ENCODE results near the gene CAPG.
A peak's percentile ranks its signal among the peaks of the same experiment; 100 is the strongest.
"Not testable (repeated sequence)": the region's sequence is repeated elsewhere in the genome, so short reads cannot be mapped to it uniquely, and the experiment has no call there.

The CAPG gene

DNA sequence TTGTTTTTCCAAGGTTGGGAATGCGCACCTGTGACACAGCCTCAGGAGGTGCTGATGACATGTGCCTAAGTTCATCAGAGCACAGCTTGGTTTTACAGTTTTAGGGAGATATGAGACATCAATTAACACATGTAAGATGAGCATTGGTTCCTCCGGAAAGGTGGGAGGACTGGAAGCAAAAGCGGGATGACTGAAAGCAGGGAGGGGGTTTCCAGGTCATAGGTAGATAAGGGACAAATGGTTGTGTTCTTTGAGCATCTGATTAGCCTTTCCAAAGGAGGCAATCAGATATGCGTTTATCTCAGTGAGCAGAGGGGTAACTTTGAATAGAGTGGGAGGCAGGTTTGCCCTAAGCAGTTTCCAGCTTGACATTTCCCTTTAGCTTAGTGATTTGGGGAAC lies 26.3 kb downstream of the CAPG start:
- no peak for DNase-seq
- intact Hi-C loops (cut with DNase I): no loop called here

DNA sequence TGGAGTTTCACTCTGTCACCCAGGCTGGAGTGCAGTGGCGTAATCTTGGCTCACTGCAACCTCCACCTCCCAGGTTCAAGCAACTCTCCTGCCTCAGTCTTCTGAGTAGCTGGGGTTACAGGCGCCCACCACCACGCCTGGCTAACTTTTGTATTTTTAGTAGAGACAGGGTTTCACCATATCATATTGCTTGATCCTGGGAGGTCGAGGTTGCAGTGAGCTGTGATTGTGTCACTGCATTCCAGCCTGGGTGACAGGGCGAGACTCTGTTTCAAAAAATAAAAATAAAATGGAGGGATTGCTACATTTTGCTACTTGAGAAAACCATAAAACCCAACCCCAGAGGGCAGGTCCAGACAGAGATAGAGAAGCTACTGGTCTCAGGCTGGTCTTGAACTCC lies 27.0 kb downstream of the CAPG start:
- DNase-seq; intact Hi-C loops (cut with DNase I): not testable (repeated sequence)

GRCh38 chr2:85380048-85380447 lies 30.1 kb downstream of the CAPG start:
- intact Hi-C loops (cut with DNase I): no loop called here
- no peak for DNase-seq

DNA sequence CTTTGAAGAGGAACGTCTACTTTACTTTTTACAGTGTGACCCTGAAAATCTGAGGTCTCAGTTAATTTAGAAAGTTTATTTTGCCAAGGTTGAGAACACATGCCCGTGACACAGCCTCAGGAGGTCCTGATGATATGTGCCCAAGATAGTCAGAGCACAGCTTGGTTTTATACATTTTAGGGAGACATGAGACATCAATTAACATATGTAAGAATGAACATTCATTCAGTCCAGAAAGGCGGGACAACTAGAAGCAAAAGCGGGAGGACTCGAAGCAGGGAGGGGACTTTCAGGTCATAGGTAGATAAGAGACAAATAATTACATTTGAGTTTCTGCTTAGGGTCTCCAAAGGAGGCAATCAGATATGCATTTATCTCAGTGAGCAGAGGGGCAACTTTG lies 31.9 kb downstream of the CAPG start:
- DNase-seq: no peak
- intact Hi-C loops (cut with DNase I): no loop called here

DNA sequence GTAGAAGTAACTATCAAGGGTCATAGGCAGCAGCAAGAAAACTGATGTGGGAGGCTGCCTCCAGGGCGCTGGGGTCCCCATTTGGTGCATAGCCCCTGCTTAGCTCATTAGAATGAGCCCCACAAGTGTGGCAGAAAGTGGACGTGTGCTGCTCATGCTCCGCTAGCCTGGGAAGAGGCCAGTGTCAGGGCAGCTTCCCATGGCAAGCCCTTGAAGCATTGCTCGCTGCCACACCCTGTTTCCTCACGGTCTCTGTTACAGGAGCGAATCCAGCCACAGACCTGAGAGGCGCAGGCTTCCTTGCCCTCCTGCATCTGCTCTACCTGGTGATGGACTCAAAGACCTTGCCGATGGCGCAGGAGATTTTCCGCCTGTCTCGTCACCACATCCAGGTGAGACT lies 33.1 kb downstream of the CAPG start:
- intact Hi-C loops (cut with DNase I): no loop called here
- DNase-seq: peak in 2 of 42 donors; percentile 4 to 25

DNA sequence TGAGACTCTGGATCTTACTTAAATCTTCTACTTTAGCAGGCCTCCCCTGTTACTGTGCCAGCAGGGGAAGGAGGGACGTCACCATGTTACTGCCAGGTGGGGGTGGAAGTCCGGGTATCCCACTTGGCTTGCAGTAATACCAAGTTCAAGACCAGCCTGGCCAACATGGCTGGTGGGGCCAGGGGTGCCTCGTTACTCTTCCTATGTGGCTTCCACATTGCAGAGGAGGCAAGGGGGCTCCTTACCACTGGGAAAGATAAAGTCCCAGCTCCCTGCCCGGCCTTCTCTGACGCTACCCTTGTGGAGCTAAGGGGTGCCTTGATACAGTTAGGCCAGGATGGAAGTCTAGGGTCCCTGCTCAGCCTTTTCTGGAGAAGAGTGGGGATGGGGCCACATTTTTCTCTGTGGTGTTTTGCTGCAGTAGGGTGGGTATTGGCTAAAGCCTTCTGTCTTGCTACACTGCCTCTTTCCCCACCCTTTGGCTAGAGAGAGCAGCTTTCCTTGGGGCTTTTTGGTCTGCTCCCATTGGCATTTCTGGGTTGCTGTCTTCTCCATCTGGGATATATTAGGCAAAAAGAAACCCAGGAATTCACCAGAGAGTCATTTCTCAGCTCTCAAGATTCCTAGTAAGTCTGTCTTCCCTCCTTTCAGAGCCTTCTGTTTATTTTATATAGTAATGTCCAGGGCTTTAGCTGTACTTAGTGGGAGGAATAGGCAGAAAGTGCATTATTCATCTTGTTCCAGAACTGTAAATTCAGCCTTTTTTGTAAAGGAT lies 33.7 kb downstream of the CAPG start:
- peak in 1 of 42 donors; percentile 34 for DNase-seq
- intact Hi-C loops (cut with DNase I): no loop called here

DNA sequence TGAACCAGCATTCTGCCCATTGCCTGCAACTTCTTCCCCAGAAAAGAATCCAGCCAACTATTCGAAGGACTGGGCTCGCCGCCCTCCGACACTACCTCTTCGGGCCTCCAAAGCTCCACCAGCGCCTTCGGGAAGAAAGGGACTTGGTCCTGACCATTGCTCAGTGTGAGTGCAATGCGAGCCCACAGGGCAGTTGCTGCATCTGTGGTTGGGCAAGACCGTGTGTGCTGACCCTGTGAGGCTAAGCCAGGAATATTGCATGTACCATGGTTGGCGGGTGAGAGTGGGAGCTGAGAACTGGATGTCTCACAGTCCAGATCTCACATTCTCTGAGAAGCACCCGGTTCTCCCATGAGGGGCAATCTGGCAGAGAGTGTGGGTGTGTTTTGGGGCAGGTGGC lies 39.1 kb downstream of the CAPG start:
- intact Hi-C loops (cut with DNase I): no loop called here
- DNase-seq: peak in 1 of 42 donors; percentile 7

GRCh38 chr2:85369500-85369899 lies 40.7 kb downstream of the CAPG start:
- DNase-seq: no peak
- intact Hi-C loops (cut with DNase I): no loop called here

DNA sequence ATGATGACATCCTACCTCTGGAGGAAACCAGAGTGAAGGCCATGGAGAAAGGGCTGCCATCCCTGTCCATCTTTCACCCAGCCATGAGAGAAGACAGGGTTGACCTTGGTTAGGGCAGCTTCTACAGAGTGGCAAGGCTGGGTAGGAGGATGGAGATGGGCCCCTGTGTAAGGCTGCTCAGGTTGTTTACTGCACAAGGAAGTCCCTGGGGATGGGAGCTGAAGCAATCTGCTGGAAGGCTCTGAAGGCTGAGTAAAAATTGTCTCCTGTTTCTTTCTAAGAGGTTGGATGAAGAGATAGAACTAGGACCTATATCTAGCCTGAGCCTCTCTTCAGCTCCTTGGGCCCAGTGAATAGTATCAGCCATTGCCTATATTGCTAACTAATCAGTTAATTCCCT lies 41.2 kb downstream of the CAPG start:
- intact Hi-C loops (cut with DNase I): no loop called here
- DNase-seq: no peak

DNA sequence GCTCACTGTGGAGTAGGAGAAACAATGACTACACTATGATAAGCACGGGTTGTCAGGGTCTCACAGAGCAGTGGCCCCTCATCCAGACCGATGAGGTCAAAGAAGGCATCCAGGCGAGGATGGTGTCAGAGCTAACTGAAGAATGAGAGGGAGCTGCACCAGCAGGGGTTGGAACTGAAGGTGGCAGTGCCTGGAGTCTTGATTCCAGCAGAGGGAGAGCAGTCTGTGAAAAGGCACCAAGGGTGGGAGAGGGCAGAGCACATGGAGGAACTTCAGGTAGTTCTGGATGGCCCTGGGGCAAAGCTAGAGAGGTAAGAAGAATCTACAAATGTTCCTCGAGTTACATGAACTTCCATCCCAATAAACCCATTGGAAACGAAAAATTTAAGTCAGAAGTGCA lies 43.0 kb downstream of the CAPG start:
- intact Hi-C loops (cut with DNase I): no loop called here
- DNase-seq: no peak

DNA sequence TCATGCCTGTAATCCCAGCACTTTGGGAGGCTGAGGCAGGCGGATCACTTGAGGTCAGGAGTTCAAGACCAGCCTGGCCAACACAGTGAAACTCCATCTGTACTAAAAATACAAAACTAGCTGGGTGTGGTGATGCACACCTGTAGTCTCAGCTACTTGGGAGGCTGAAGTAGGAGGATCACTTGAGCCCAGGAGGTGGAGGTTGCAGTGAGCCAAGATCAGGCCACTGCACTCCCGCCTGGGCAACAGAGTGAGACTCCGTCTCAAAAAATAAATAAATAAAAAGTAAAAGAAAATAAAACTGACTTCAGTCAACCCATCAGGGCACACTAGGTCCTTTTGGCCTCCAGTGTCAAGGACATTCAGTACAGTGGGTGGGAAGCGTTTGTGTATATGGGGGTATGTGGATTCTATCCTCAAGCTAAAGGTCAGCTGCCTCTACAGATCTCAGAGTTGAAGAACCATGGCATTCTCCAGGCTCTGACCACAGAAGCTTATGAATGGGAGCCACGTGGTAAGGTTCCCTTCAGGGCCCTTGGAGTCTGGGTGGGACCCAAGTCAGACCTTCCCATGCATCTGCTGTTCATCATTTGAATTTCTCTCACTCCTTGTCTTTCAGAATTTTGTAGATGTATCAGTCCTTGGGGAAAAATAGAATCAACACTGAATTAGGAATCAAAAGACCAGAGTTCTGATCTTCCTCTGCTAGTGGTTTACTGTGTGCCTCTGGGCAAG lies 47.3 kb downstream of the CAPG start:
- DNase-seq: peak in 1 of 42 donors; percentile 0
- intact Hi-C loops (cut with DNase I): not testable (repeated sequence)

DNA sequence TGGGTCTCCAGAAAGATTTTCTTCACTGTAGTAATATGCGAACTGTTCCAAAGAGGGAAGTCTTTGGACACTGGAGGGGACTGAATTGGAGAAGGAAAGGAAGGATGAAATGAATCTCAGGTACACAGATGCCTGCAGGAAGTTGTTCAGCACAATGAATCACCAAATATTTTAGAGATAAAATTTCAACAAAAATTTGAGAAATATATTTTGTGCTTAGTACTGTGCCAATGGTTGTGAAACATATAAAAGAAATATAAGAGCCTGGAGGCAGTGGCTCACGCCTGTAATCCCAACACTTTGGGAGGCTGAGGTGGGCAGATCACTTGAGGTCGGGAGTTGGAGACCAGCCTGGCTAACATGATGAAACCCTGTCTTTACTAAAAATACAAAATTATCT lies 52.4 kb downstream of the CAPG start:
- no peak for DNase-seq
- intact Hi-C loops (cut with DNase I): no loop called here

GRCh38 chr2:85356186-85356585 lies 54.0 kb downstream of the CAPG start:
- intact Hi-C loops (cut with DNase I): no loop called here
- DNase-seq: peak in 1 of 42 donors; percentile 0

DNA sequence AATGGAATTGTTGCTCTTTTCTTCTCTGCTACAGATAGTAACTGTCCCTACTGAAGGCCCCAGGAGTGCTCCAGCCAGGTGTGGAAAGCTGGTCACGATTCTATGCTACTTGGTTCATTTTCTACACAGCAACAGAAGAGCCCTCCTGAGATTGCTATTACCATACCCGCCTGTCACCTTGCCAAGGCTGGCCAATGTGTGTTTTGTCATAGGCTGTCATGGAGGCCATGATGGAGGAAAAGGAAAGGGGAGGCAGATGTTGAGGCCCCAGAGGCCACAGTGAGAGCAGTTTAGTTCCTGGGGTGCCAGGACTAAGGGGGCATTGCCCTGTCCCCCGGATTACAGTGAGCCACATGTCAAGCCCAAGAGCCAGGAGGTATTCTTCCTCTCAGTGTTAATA lies 54.6 kb downstream of the CAPG start:
- peak in 1 of 42 donors; percentile 13 for DNase-seq
- intact Hi-C loops (cut with DNase I): loop anchor here (2.0 kb wide), 1 partner anchor 63 kb away; the partner anchor contains the start of gene SH2D6

GRCh38 chr2:85355073-85355410 lies 55.1 kb downstream of the CAPG start:
- peak in 1 of 42 donors; percentile 21 for DNase-seq
- intact Hi-C loops (cut with DNase I): loop anchor here (2.0 kb wide), 1 partner anchor 64 kb away; the partner anchor contains the start of gene SH2D6

DNA sequence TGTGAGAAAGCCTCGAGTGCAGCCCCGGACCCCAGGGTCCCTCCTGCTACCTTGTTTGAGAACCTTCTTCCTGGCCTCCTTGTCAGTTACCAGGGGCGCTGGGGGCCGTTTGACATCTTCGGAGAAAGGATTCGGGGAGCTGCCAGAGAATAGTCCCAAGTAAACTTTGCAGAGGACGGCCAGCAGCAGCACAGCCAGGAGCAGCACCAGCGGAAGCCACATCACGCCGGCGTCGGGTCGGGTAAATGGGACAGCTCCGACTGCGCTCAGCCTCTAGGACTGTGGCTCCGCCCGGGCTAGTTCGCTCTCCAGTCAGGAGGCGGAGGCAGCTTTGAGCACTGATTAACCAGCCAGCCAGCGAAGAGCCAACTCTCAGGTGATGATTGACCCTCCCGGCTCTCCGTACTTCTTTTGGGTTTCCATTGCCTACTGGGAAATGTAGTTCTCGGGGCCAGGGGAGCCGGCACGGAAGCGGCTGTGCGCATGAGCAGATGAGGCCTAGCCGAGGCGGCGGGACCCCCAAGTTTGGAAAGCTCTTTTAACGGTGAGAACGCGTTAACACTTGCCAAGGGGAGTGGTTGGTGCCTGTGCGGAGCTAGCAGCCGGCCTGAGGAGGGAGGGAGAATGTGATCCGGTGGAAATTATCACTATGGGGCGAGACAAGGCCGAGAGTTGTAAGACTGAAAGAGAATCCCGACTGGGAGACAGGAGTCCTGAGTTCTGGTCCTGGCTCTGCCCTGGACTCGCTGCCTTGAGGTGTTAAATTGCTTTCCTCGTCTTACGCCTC lies 55.7 kb downstream of the CAPG start, which contains the start of the genes ELMOD3 and RETSAT:
ELMOD3 (plus strand) TSS at position 484 of the 787 bp plus-strand sequence. CDS start 2,430 bp downstream, outside the sequence.
RETSAT (minus strand) TSS at position 243 of the 787 bp plus-strand sequence; CDS start at position 222, 21 bp downstream.
- peak; percentile 91 to 99 (median 96) for DNase-seq
- intact Hi-C loops (cut with DNase I): loop anchor here (1.0 to 2.0 kb wide), 2 partner anchors 26 to 64 kb away; partner anchors contain the start of gene SH2D6

- intact Hi-C loops (cut with DNase I): loop anchor here (1.0 to 2.0 kb wide), 2 partner anchors 26 to 65 kb away; partner anchors contain the start of gene SH2D6
- peak in 17 of 42 donors; percentile 4 to 43 (median 15) for DNase-seq
These were observed 56.3 kb downstream of the CAPG start for GRCh38 chr2:85353876-85354285.

DNA sequence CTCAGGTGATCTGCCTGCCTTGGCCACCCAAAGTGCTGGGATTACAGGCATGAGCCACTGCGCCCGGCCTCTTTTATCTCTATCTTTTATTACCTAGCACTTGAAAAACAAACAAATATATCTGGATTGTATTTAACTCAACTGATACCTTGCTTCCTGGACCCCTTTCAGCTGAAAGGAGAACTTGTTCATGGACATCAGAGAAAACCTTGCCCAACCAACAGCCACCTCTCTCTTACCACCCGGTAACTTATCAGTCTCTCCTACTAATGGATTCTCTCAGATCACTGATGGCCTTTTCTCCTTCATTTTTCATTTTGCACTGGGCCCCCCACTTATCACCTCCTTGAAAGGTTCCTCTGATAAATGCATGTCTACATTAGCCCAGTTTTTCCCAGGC lies 62.6 kb downstream of the CAPG start:
- no peak for DNase-seq
- intact Hi-C loops (cut with DNase I): no loop called here
